ENCODE measurements around the gene WNK3. TPM values are rescaled to one million over a fixed set of nuclear protein-coding genes. Genes with fewer than 3 reads are reported as not detected.

The WNK3 gene
- polyA plus RNA-seq, 1 experiment: 0.82 TPM

DNA sequence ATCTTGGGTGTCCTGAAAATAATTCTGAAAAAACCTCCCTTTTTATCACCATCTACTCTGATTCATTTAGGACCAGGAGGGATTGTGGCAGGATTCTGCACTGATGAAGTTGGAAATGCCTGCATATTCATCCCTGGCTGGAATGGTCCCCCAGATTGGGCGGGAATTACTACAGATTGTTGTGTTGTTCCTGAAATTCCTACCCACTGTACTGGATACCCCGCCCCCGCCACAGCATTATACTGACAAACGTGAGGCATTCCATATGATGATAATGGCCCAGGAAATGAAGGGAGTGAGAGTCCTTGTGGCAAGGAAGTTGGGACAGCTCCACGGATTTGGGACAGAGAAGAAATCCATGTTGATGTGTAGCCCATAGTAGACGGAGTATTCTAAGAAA, 159.6 kb downstream of the WNK3 start:
- Histone ChIP-seq H3K4me3 (ENCODE audit: low read depth, low read length) (no peak overlapping the region), H3K9me3 (ENCODE audit: control insufficient read depth, insufficient read depth, low read length) (no peaks in the 10 kb centered on the region), H3K27ac (ENCODE audit: low read depth, low read length) (no peak overlapping the region), H3K27me3 (ENCODE audit: control insufficient read depth, insufficient read depth, low read length) (no peaks in the 10 kb centered on the region)
- TF ChIP-seq, protein P1, sequence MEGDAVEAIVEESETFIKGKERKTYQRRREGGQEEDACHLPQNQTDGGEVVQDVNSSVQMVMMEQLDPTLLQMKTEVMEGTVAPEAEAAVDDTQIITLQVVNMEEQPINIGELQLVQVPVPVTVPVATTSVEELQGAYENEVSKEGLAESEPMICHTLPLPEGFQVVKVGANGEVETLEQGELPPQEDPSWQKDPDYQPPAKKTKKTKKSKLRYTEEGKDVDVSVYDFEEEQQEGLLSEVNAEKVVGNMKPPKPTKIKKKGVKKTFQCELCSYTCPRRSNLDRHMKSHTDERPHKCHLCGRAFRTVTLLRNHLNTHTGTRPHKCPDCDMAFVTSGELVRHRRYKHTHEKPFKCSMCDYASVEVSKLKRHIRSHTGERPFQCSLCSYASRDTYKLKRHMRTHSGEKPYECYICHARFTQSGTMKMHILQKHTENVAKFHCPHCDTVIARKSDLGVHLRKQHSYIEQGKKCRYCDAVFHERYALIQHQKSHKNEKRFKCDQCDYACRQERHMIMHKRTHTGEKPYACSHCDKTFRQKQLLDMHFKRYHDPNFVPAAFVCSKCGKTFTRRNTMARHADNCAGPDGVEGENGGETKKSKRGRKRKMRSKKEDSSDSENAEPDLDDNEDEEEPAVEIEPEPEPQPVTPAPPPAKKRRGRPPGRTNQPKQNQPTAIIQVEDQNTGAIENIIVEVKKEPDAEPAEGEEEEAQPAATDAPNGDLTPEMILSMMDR (IDR thresholded peaks at IDR 0.05; ENCODE audit: low read depth, low read length): no peak
- POLR2A ChIA-PET: no interaction called here
- DNase-seq (ENCODE audit: low read depth, low spot score): no peak
- CTCF ChIA-PET: no interaction called here

DNA sequence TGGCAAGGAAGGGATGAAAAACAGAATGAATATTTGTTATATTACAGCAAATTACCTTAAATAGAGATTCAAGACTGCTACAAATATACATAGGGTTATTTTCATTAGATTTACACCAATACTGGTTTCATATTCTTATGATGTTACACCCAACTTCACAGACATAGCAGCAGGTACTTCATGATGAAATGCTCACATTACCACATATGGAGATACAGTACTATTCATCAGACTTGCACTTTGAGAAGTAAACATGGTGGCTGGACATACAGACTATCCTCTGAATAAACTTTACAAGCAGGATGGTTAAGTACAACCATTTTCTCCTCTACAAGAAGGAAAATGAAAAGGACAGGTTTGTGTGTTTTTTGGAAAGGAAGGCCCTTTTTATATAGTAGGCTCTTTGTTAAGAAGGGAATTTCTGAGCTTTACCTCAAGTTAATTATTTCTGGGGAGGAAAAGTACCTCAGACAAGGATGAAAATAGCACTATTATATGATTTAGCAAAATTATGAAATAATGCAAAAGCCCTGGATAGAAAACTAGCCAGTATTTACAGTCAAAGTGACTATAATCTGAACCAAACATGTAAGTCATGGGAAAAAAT, 162.8 kb downstream of the WNK3 start:
- CTCF ChIA-PET: no interaction called here

DNA sequence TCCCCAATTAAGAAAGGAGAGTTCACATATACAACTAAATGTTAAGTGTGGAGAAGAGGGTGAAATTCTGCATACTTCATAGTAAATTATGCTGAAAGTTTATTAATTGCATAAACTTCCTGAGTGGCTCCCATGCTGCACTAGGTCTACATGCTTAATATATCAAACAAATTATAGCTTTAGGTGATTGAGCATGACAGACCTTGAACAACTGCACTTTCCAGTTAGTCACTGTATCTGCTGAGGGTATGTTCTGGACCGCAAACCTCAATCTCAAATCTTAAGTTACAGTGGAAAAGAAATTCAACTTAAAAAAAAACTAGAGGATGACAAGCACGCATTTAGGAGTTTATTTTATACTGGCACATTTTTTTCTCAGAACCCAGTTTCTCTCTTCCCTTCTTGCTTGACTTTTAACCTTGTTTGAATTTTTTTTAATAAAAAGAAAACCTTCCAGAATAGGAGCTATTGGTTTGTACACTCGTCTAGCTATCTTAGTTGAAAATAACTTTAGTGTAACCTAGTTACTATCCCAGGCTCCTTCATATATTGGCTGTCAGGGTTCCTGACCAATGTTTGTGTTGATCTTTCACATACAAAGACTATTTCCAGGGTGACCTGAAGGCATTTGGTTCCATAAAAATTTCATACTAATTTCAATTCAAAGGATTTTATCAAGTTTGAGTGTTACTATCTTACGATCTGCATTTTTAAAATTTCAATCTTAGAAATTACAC, 164.6 kb downstream of the WNK3 start:
- ChIA-PET POLR2A (no interaction called here), CTCF (no interaction called here)
- Histone ChIP-seq H3K27ac (ENCODE audit: low read depth, low read length) (no peak overlapping the region), H3K9me3 (ENCODE audit: control insufficient read depth, insufficient read depth, low read length) (no peaks in the 10 kb centered on the region), H3K4me3 (ENCODE audit: low read depth, low read length) (no peak overlapping the region), H3K27me3 (ENCODE audit: control insufficient read depth, insufficient read depth, low read length) (no peaks in the 10 kb centered on the region)
- DNase-seq (ENCODE audit: low read depth, low spot score): no peak
- TF ChIP-seq, protein P1 (IDR thresholded peaks at IDR 0.05; ENCODE audit: low read depth, low read length): no peak

More for the DNA sequence above, 162.8 kb downstream of the WNK3 start:
- Histone ChIP-seq H3K27ac (ENCODE audit: low read depth, low read length) (no peak overlapping the region), H3K9me3 (ENCODE audit: control insufficient read depth, insufficient read depth, low read length) (no peaks in the 10 kb centered on the region), H3K27me3 (ENCODE audit: control insufficient read depth, insufficient read depth, low read length) (no peaks in the 10 kb centered on the region), H3K4me3 (ENCODE audit: low read depth, low read length) (no peak overlapping the region)
- POLR2A ChIA-PET: no interaction called here
- no peak for DNase-seq (ENCODE audit: low read depth, low spot score)
- TF ChIP-seq, protein P1 (IDR thresholded peaks at IDR 0.05; ENCODE audit: low read depth, low read length): no peak

DNA sequence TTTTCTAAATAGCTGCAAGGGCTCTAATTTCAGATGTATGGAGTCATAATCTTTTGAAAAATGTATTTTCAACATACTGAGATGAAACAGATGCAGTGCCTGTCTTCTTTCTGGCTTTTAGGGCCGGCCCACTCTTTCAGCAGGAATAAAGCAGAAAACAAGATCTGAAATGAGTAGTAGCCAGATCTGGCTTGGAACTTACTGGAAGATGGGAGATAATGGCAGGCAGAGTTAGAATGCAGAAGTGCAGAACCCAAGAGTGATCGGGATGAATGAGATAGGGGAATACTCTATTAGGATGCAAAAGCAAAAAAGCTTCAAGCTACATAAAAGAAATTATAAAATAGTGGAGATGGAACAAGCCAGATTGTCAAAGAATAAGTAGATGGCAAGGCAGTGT, 173.4 kb downstream of the WNK3 start:
- ChIA-PET CTCF (no interaction called here), POLR2A (no interaction called here)
- no peak for DNase-seq (ENCODE audit: low read depth, low spot score)
- no peaks in the 10 kb centered on the region for H3K27me3 ChIP-seq (ENCODE audit: control insufficient read depth, insufficient read depth, low read length)
- H3K27ac ChIP-seq (ENCODE audit: low read depth, low read length): no peak overlapping the region
- TF ChIP-seq, protein P1 (IDR thresholded peaks at IDR 0.05; ENCODE audit: low read depth, low read length): no peak
- H3K4me3 ChIP-seq (ENCODE audit: low read depth, low read length): no peak overlapping the region
- no peaks in the 10 kb centered on the region for H3K9me3 ChIP-seq (ENCODE audit: control insufficient read depth, insufficient read depth, low read length)

DNA sequence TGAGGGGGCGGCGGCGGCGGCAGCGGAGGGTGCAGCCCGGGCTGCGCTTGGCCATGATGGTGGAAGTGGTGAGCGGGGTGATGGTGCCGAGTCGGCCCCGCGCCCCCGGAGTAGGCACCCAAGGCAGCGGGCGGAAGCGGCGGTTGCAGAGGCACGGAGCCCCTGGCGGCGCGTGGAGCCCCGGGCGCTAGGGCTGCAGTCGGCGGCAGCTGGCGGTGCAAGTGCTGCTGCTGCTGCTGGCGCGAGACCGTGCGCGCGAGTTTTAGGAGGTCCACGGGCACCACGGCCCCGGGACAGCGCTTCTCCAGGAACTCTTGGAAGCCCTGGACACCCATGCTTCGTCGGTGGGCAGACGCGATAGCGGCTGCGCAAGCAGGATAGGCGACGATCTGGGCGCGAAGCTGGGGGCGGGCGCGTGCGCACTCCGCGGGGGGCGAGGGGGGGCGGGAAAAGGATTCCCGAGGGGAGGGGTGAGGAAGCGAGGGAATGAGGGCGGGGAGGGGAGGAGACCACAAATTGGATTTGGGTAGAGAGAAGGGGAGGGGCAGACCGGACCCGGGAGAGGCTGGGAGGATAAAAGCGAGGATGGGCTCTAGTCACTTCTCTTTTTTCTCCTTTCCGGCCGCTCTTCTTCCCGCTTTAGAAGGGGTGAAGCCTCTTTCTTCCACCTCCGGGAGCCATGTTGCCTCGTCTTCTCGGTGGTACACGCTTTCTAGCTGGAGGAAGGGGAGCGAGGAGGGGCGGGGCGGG, 174.8 kb downstream of the WNK3 start, which contains the start of gene FAM120C:
Gene FAM120C, minus strand, starts transcription at position 391 of the 750 bp plus-strand sequence. Its CDS starts 56 bp downstream, at position 335.
- Histone ChIP-seq H3K4me3 (ENCODE audit: low read depth, low read length) (peak within 1 kb of the TSS; percentile 65), H3K27me3 (ENCODE audit: control insufficient read depth, insufficient read depth, low read length) (no peaks in the 10 kb centered on the region), H3K9me3 (ENCODE audit: control insufficient read depth, insufficient read depth, low read length) (no peaks in the 10 kb centered on the region), H3K27ac (ENCODE audit: low read depth, low read length) (peak within 1 kb of the TSS; percentile 82)
- DNase-seq (ENCODE audit: low read depth, low spot score): peak; percentile 23
- ChIA-PET POLR2A (interaction anchor here (0.5 to 0.9 kb wide), 3 partner anchors 9 to 257 kb away, joined by 3 to 6 read pairs (median 4); partner anchors contain the start of gene TSR2), CTCF (no interaction called here)
- TF ChIP-seq, protein P1 (IDR thresholded peaks at IDR 0.05; ENCODE audit: low read depth, low read length): no peak
